Epithelial cell of proximal tubule (primary cell): ENCODE measurements around the gene SPAG5. TPM values are rescaled to one million over a fixed set of nuclear protein-coding genes. Genes with fewer than 3 reads are reported as not detected.
"Not testable (repeated sequence)": the region's sequence is repeated elsewhere in the genome, so short reads cannot be mapped to it uniquely, and the experiment has no call there.

Source experiments
- DNase-seq: peaks from one replicate; pipeline ENCODE4 v3.0.0-alpha.2; 2011; ENCODE audit warnings: low read depth
- H3K4me3 ChIP-seq: 2 replicates; pipeline ENCODE4 v1.5.1; 2011; ENCODE audit warnings: low read depth, mild to moderate bottlenecking, low read length
- CTCF ChIP-seq: conservative IDR thresholded peaks from 2 replicates; pipeline ENCODE4 v1.5.1; 2012; ENCODE audit warnings: low read depth, mild to moderate bottlenecking, low read length
- total RNA-seq: library from RNA; depleted of rRNA; stranded (reverse); fragments of >200 nt; gene quantifications from 2 replicates; pipeline ENCODE4 v1.2.3, GENCODE V29; 2015

Gene SPAG5
- total RNA-seq, 1 donor from 2014 or later = 104 TPM

GRCh38 chr17:28576758-28577465 lies 21.9 kb downstream of the SPAG5 start, which contains the start of gene ALDOC:
TSS of gene ALDOC (minus strand) at chr17:28576895. CDS start at chr17:28575532, 1,363 bp downstream.
- no peak for DNase-seq
- TF ChIP-seq CTCF = no peak
- H3K4me3 ChIP-seq = peak within 1 kb of the TSS; percentile 31

- peak overlapping the region; percentile 6 for H3K4me3 ChIP-seq
- DNase-seq = not testable (repeated sequence)
Measured at GRCh38 chr17:28576016-28576415, 22.8 kb downstream of the SPAG5 start.

DNA sequence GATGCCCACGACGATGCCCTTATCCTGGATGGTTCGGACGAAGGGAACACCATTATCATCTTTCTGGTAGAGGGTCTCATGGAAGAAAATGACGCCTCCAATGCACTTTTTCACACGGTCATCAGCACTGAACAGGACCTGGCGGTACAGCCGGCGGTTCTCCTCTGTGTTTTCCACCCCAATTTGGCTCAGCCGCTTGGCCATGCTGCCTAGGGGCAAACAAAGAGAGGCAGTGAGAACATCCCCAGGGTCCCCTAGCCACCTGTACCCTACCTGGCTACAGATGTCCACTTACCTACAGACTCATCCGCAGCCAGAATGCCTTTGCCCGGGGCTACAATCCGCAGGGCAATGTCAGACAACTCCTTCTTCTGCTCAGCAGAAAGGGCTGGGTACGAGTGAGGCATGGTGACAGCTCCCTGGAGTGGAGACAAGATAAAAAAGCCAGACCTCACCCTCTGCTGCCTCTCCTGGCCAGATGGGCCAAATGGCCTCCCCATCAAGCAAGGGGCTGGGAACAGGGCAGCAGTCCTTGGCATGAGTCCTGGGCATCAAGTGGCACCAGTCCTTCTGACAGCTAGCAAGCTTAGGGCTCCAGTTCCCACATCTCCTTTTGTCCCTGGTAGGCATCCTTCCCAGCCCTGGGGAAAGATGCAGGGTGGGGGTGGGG lies 23.6 kb downstream of the SPAG5 start:
- no peak for DNase-seq
- no peak for TF ChIP-seq CTCF
- H3K4me3 ChIP-seq = no peak overlapping the region

DNA sequence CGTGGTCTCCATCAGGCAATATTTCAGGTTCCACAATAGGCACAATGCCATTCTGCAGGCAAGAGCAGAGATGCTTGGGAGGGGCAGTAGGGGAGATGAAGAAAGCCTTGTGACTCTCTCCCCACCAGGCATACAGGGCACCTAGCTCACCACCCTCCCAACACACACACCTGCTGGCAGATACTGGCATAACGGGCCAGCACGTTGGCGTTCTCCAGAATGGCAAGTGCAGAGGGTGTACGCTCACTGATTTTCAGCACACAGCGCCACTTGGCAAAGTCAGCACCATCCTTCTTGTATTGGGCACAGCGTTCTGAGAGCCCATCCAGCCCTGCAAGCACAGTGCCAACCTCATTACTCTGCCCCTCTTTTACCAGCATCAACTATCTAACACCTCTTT lies 24.3 kb downstream of the SPAG5 start:
- no peak overlapping the region for H3K4me3 ChIP-seq
- DNase-seq = no peak
- peak; percentile 25 for TF ChIP-seq CTCF

GRCh38 chr17:28573966-28574480 lies 24.8 kb downstream of the SPAG5 start:
- TF ChIP-seq CTCF = no peak
- no peak for DNase-seq
- no peak overlapping the region for H3K4me3 ChIP-seq

- TF ChIP-seq CTCF = no peak
- DNase-seq = no peak
- no peak overlapping the region for H3K4me3 ChIP-seq
Measured at GRCh38 chr17:28573521-28573920, 25.3 kb downstream of the SPAG5 start.

DNA sequence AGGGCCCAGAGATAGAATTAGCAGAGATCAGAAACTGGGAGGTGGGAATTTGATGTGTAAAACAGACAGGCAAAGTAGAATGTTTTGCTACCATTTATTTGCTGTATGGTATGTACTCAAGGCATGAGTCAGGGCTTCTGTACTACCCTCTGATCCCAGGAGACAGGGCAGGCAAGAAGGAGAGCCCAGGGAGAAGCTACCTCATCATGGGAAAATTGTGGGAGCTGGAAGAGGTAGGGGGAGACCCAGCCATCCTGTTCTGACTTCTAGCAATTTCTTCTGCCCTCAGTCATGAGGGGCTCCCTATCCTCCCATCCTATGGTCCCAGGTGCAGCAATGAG lies 25.8 kb downstream of the SPAG5 start:
- no peak for DNase-seq
- H3K4me3 ChIP-seq = no peak overlapping the region
- no peak for TF ChIP-seq CTCF
